ENCODE results near the gene PARD3B.

Gene PARD3B

GRCh38 chr2:204972161-204972560 lies 426.9 kb downstream of the PARD3B start:
- Mint-ChIP-seq H3K4me3 (no peak overlapping the region), H3K9me3 (no peaks in the 10 kb centered on the region), H3K4me1 (ENCODE audit: low read depth) (peaks cover 7% of the 10 kb centered on the region), H3K27me3 (no peaks in the 10 kb centered on the region), H3K36me3 (ENCODE audit: low read depth) (no peaks in the 10 kb centered on the region), H3K27ac (no peak overlapping the region)
- intact Hi-C loops (cut with micrococcal nuclease): no loop called here

- Mint-ChIP-seq H3K9me3 (no peaks in the 10 kb centered on the region), H3K36me3 (ENCODE audit: low read depth) (no peaks in the 10 kb centered on the region), H3K4me1 (ENCODE audit: low read depth) (peaks cover 1% of the 10 kb centered on the region), H3K4me3 (no peak overlapping the region), H3K27ac (no peak overlapping the region), H3K27me3 (no peaks in the 10 kb centered on the region)
- intact Hi-C loops (cut with micrococcal nuclease): no loop called here
These were observed 427.5 kb downstream of the PARD3B start for GRCh38 chr2:204972606-204973336.

GRCh38 chr2:204973616-204974015 lies 428.3 kb downstream of the PARD3B start:
- Mint-ChIP-seq H3K27ac (no peak overlapping the region), H3K27me3 (no peaks in the 10 kb centered on the region), H3K9me3 (no peaks in the 10 kb centered on the region), H3K4me1 (ENCODE audit: low read depth) (no peaks in the 10 kb centered on the region), H3K36me3 (ENCODE audit: low read depth) (no peaks in the 10 kb centered on the region), H3K4me3 (no peak overlapping the region)
- intact Hi-C loops (cut with micrococcal nuclease): no loop called here

- Mint-ChIP-seq H3K27ac (no peak overlapping the region), H3K27me3 (no peaks in the 10 kb centered on the region), H3K4me1 (ENCODE audit: low read depth) (no peaks in the 10 kb centered on the region), H3K4me3 (no peak overlapping the region), H3K36me3 (ENCODE audit: low read depth) (no peaks in the 10 kb centered on the region), H3K9me3 (no peaks in the 10 kb centered on the region)
- intact Hi-C loops (cut with micrococcal nuclease): no loop called here
These were observed 429.2 kb downstream of the PARD3B start for GRCh38 chr2:204974487-204974886.

GRCh38 chr2:204977914-204978313 lies 432.6 kb downstream of the PARD3B start:
- intact Hi-C loops (cut with micrococcal nuclease): no loop called here
- Mint-ChIP-seq H3K27me3 (no peaks in the 10 kb centered on the region), H3K4me3 (no peak overlapping the region), H3K27ac (no peak overlapping the region), H3K9me3 (no peaks in the 10 kb centered on the region), H3K36me3 (ENCODE audit: low read depth) (no peaks in the 10 kb centered on the region), H3K4me1 (ENCODE audit: low read depth) (no peaks in the 10 kb centered on the region)

GRCh38 chr2:204982303-204982702 lies 437.0 kb downstream of the PARD3B start:
- Mint-ChIP-seq H3K4me1 (ENCODE audit: low read depth) (no peaks in the 10 kb centered on the region), H3K27me3 (no peaks in the 10 kb centered on the region), H3K36me3 (ENCODE audit: low read depth) (no peaks in the 10 kb centered on the region), H3K4me3 (no peak overlapping the region), H3K9me3 (no peaks in the 10 kb centered on the region), H3K27ac (no peak overlapping the region)
- intact Hi-C loops (cut with micrococcal nuclease): no loop called here

- intact Hi-C loops (cut with micrococcal nuclease): no loop called here
- no peak overlapping the region for H3K27ac Mint-ChIP-seq
- no peak overlapping the region for H3K4me3 Mint-ChIP-seq
- H3K9me3 Mint-ChIP-seq: no peaks in the 10 kb centered on the region
- H3K36me3 Mint-ChIP-seq (ENCODE audit: low read depth): no peaks in the 10 kb centered on the region
- no peaks in the 10 kb centered on the region for H3K4me1 Mint-ChIP-seq (ENCODE audit: low read depth)
- H3K27me3 Mint-ChIP-seq: no peaks in the 10 kb centered on the region
These were observed 439.2 kb downstream of the PARD3B start for GRCh38 chr2:204984518-204984917.

GRCh38 chr2:204986641-204987040 lies 441.4 kb downstream of the PARD3B start:
- intact Hi-C loops (cut with micrococcal nuclease): no loop called here
- no peak overlapping the region for H3K4me3 Mint-ChIP-seq
- H3K27ac Mint-ChIP-seq: no peak overlapping the region
- no peaks in the 10 kb centered on the region for H3K27me3 Mint-ChIP-seq
- no peaks in the 10 kb centered on the region for H3K9me3 Mint-ChIP-seq
- H3K36me3 Mint-ChIP-seq (ENCODE audit: low read depth): no peaks in the 10 kb centered on the region
- no peaks in the 10 kb centered on the region for H3K4me1 Mint-ChIP-seq (ENCODE audit: low read depth)

- no peaks in the 10 kb centered on the region for H3K36me3 Mint-ChIP-seq (ENCODE audit: low read depth)
- no peaks in the 10 kb centered on the region for H3K4me1 Mint-ChIP-seq (ENCODE audit: low read depth)
- H3K4me3 Mint-ChIP-seq: no peak overlapping the region
- intact Hi-C loops (cut with micrococcal nuclease): no loop called here
- H3K27me3 Mint-ChIP-seq: no peaks in the 10 kb centered on the region
- no peaks in the 10 kb centered on the region for H3K9me3 Mint-ChIP-seq
- no peak overlapping the region for H3K27ac Mint-ChIP-seq
These were observed 443.6 kb downstream of the PARD3B start for GRCh38 chr2:204988836-204989235.

GRCh38 chr2:204989877-204990276 lies 444.6 kb downstream of the PARD3B start:
- intact Hi-C loops (cut with micrococcal nuclease): no loop called here
- no peaks in the 10 kb centered on the region for H3K36me3 Mint-ChIP-seq (ENCODE audit: low read depth)
- H3K27me3 Mint-ChIP-seq: no peaks in the 10 kb centered on the region
- no peak overlapping the region for H3K27ac Mint-ChIP-seq
- H3K4me1 Mint-ChIP-seq (ENCODE audit: low read depth): no peaks in the 10 kb centered on the region
- H3K4me3 Mint-ChIP-seq: no peak overlapping the region
- H3K9me3 Mint-ChIP-seq: no peaks in the 10 kb centered on the region

GRCh38 chr2:205001300-205001966 lies 456.2 kb downstream of the PARD3B start:
- Mint-ChIP-seq H3K27me3 (no peaks in the 10 kb centered on the region), H3K36me3 (ENCODE audit: low read depth) (no peaks in the 10 kb centered on the region), H3K9me3 (peaks cover 12% of the 10 kb centered on the region), H3K4me1 (ENCODE audit: low read depth) (no peaks in the 10 kb centered on the region), H3K27ac (no peak overlapping the region), H3K4me3 (no peak overlapping the region)
- intact Hi-C loops (cut with micrococcal nuclease): no loop called here

- no peaks in the 10 kb centered on the region for H3K4me1 Mint-ChIP-seq (ENCODE audit: low read depth)
- no peaks in the 10 kb centered on the region for H3K36me3 Mint-ChIP-seq (ENCODE audit: low read depth)
- no peak overlapping the region for H3K4me3 Mint-ChIP-seq
- no peaks in the 10 kb centered on the region for H3K27me3 Mint-ChIP-seq
- intact Hi-C loops (cut with micrococcal nuclease): no loop called here
- H3K9me3 Mint-ChIP-seq: peaks cover 13% of the 10 kb centered on the region
- no peak overlapping the region for H3K27ac Mint-ChIP-seq
These were observed 457.1 kb downstream of the PARD3B start for GRCh38 chr2:205002390-205002789.

- H3K27ac Mint-ChIP-seq: no peak overlapping the region
- H3K9me3 Mint-ChIP-seq: peaks cover 14% of the 10 kb centered on the region
- H3K4me1 Mint-ChIP-seq (ENCODE audit: low read depth): no peaks in the 10 kb centered on the region
- no peaks in the 10 kb centered on the region for H3K36me3 Mint-ChIP-seq (ENCODE audit: low read depth)
- H3K27me3 Mint-ChIP-seq: no peaks in the 10 kb centered on the region
- no peak overlapping the region for H3K4me3 Mint-ChIP-seq
- intact Hi-C loops (cut with micrococcal nuclease): no loop called here
These were observed 458.0 kb downstream of the PARD3B start for GRCh38 chr2:205003288-205003687.

- Mint-ChIP-seq H3K36me3 (ENCODE audit: low read depth) (no peaks in the 10 kb centered on the region), H3K27ac (no peak overlapping the region), H3K4me1 (ENCODE audit: low read depth) (no peaks in the 10 kb centered on the region), H3K9me3 (peaks cover 14% of the 10 kb centered on the region), H3K27me3 (no peaks in the 10 kb centered on the region), H3K4me3 (no peak overlapping the region)
- intact Hi-C loops (cut with micrococcal nuclease): no loop called here
These were observed 464.9 kb downstream of the PARD3B start for GRCh38 chr2:205010196-205010595.

- H3K36me3 Mint-ChIP-seq (ENCODE audit: low read depth): no peaks in the 10 kb centered on the region
- H3K9me3 Mint-ChIP-seq: peaks cover 14% of the 10 kb centered on the region
- no peaks in the 10 kb centered on the region for H3K4me1 Mint-ChIP-seq (ENCODE audit: low read depth)
- no peak overlapping the region for H3K4me3 Mint-ChIP-seq
- no peak overlapping the region for H3K27ac Mint-ChIP-seq
- H3K27me3 Mint-ChIP-seq: no peaks in the 10 kb centered on the region
- intact Hi-C loops (cut with micrococcal nuclease): no loop called here
These were observed 465.8 kb downstream of the PARD3B start for GRCh38 chr2:205011031-205011430.
